Femur (tissue), 1 donor: ENCODE data around the gene PCMTD2.
A peak's percentile ranks its signal among the peaks of the same experiment; 100 is the strongest.
"Not testable (repeated sequence)": the region's sequence is repeated elsewhere in the genome, so short reads cannot be mapped to it uniquely, and the experiment has no call there.

Source experiments
- DNase-seq: peaks from one replicate; pipeline ENCODE4 v3.0.0-alpha.2; 2017

The PCMTD2 gene

GRCh38 chr20:64224351-64225170 lies 31.0 kb upstream of the PCMTD2 start:
- DNase-seq = peak; percentile 87

GRCh38 chr20:64225171-64225595 lies 30.4 kb upstream of the PCMTD2 start:
- no peak for DNase-seq

GRCh38 chr20:64225828-64226598 lies 29.5 kb upstream of the PCMTD2 start:
- no peak for DNase-seq

- DNase-seq = no peak
Measured at GRCh38 chr20:64226686-64227580, 28.6 kb upstream of the PCMTD2 start.

- DNase-seq = no peak
Measured at GRCh38 chr20:64228086-64228653, 27.4 kb upstream of the PCMTD2 start.

GRCh38 chr20:64228751-64229506 lies 26.6 kb upstream of the PCMTD2 start:
- DNase-seq = no peak

GRCh38 chr20:64229507-64230061 lies 26.0 kb upstream of the PCMTD2 start:
- no peak for DNase-seq

GRCh38 chr20:64230461-64231145 lies 24.9 kb upstream of the PCMTD2 start:
- no peak for DNase-seq

- no peak for DNase-seq
Measured at GRCh38 chr20:64231621-64232550, 23.7 kb upstream of the PCMTD2 start.

- no peak for DNase-seq
Measured at GRCh38 chr20:64232794-64233193, 22.8 kb upstream of the PCMTD2 start.

- DNase-seq = peak; percentile 42
Measured at GRCh38 chr20:64233725-64234124, 21.8 kb upstream of the PCMTD2 start.

GRCh38 chr20:64234291-64234791 lies 21.2 kb upstream of the PCMTD2 start:
- DNase-seq = no peak

GRCh38 chr20:64234921-64235565 lies 20.5 kb upstream of the PCMTD2 start:
- DNase-seq = not testable (repeated sequence)

GRCh38 chr20:64236137-64237088 lies 19.1 kb upstream of the PCMTD2 start:
- no peak for DNase-seq

GRCh38 chr20:64237316-64237715 lies 18.2 kb upstream of the PCMTD2 start:
- DNase-seq = no peak

- no peak for DNase-seq
Measured at GRCh38 chr20:64238115-64238825, 17.3 kb upstream of the PCMTD2 start.

- no peak for DNase-seq
Measured at GRCh38 chr20:64238851-64239387, 16.6 kb upstream of the PCMTD2 start.
